CD4-positive, alpha-beta T cell (primary cell): Measurements from ENCODE around the gene RAB25. TPM values are rescaled to one million over a fixed set of nuclear protein-coding genes. Genes with fewer than 3 reads are reported as not detected.

ENCODE experiments used
- ATAC-seq: fragments of 200-7000 bp; cut with Tn5 transposase; one replicate; pipeline ENCODE4 v1.10.0; 2022; ENCODE audit warnings: mild to moderate bottlenecking; ENCODE audit not compliant: poor library complexity
- CTCF ChIA-PET: fragments of 350-600 bp; sonication (Branson Sonifier 250); formaldehyde crosslinking; loops from one replicate; lab custom pipeline; 2021; ENCODE audit warnings: antibody characterized with exemption, inconsistent platforms; lab: Charles Lee
- POLR2A ChIA-PET: fragments of 350-600 bp; sonication (Branson Sonifier 250); formaldehyde crosslinking; loops from one replicate; lab custom pipeline; 2021; ENCODE audit warnings: antibody characterized with exemption, inconsistent platforms; lab: Charles Lee
- DNase-seq, 14 experiments: peaks; one replicate each; pipeline ENCODE4 v3.0.0-alpha.2; 2013 to 2020; ENCODE audit warnings: mixed read lengths in 2 of 14
- H3K27ac ChIP-seq, 2 donors: one replicate each; pipeline versions ENCODE4 v1.5.1 to v1.7.0; 2013; ENCODE audit warnings: low read length in 2 of 2, low read depth in 1 of 2, mild to moderate bottlenecking in 1 of 2
- H3K27me3 ChIP-seq, 2 experiments: 1 replicate in 1 of 2; 2 replicates in 1 of 2; pipeline versions ENCODE4 v1.6.1 to v1.7.0; 2013; ENCODE audit warnings: low read length in 2 of 2, control low read depth in 1 of 2, mild to moderate bottlenecking in 1 of 2, moderate library complexity in 1 of 2; ENCODE audit not compliant: insufficient read depth in 2 of 2, control insufficient read depth in 1 of 2
- H3K36me3 ChIP-seq: one replicate; pipeline ENCODE4 v1.6.1; 2013; ENCODE audit warnings: low read length, control low read depth; ENCODE audit not compliant: insufficient read depth
- H3K4me1 ChIP-seq: one replicate; pipeline ENCODE4 v1.6.1; 2013; ENCODE audit warnings: low read length, control low read depth; ENCODE audit not compliant: insufficient read depth
- H3K4me3 ChIP-seq: one replicate; pipeline ENCODE4 v1.5.1; 2013; ENCODE audit warnings: mild to moderate bottlenecking, low read length, moderate library complexity
- H3K9me3 ChIP-seq, 2 experiments: 1 replicate in 1 of 2; 2 replicates in 1 of 2; pipeline versions ENCODE4 v1.6.1 to v1.7.0; 2013; ENCODE audit warnings: low read length in 2 of 2, mild to moderate bottlenecking in 2 of 2, control low read depth in 1 of 2, moderate library complexity in 1 of 2; ENCODE audit not compliant: control insufficient read depth in 1 of 2, insufficient read depth in 1 of 2
- H3K27ac Mint-ChIP-seq: one replicate; pipeline ENCODE4 v1.8.0; 2020; ENCODE audit warnings: mixed read lengths
- H3K27me3 Mint-ChIP-seq: one replicate; pipeline ENCODE4 v1.8.0; 2021; ENCODE audit warnings: mixed read lengths
- H3K36me3 Mint-ChIP-seq: one replicate; pipeline ENCODE4 v1.8.0; 2021; ENCODE audit warnings: low read depth, mixed read lengths
- H3K4me1 Mint-ChIP-seq: one replicate; pipeline ENCODE4 v1.8.0; 2021; ENCODE audit warnings: low read depth, mixed read lengths
- H3K4me3 Mint-ChIP-seq: one replicate; pipeline ENCODE4 v1.8.0; 2020; ENCODE audit warnings: mild to moderate bottlenecking, mixed read lengths
- H3K9me3 Mint-ChIP-seq: one replicate; pipeline ENCODE4 v1.8.0; 2020; ENCODE audit warnings: mixed read lengths
- intact Hi-C, 2 experiments: fragments of 100-400 bp; cut with DNase I in 1 of 2; cut with micrococcal nuclease in 1 of 2; formaldehyde crosslinking; loops; one replicate each; pipeline versions ENCODE4 v1.15.1 to v1.9.0; 2023 to 2025; cut with DNase I, micrococcal nuclease
- total RNA-seq, 174 experiments: library from RNA in 2 of 174; stranded (reverse) in 2 of 174; gene quantifications; one replicate each; pipeline ENCODE4 v1.2.3 and lab custom pipeline; 2021 to 2026
- TF ChIP-seq, protein P1 (sequence below): fragments of 200-600 bp; IDR thresholded peaks from one replicate; pipeline ENCODE4 v1.8.0; 2022; ENCODE audit warnings: antibody characterized with exemption, mild to moderate bottlenecking

Gene RAB25
- total RNA-seq, 2 experiments from 2014 or later, result 0.58 to 1.3 TPM

DNA sequence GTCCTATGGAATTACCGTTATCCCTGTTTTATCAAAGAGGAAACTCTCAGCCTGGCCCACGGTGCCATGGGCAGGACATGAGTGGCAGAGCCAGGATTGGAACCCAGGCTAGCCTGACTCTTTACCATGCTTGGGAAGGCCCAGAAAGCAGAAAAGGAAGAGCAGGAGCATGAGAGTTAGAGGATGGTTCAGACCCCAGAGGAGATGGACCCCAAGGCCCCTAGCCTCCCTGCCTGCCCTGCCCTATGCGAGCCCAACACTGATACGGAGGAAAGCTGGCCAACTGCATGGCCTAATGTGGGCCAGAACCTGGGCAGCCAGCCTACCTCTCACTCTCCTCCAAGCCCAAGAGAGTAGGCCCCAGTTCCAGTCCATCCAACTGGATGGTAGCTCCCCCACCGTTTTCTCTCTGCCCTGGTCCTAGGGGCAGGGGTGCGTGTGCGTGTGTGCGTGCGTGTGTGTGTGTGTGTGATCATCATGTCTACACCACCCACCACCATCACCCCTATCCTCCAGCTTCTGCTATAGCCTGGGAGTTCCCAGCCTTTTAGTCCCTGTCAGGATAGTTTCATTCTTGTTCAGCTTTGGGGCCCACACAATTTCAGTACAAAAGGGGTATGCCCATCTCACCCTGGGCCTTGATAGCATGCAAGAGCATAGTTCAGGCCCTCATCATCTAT is 36.7 kb downstream of the RAB25 start:
- TF ChIP-seq, protein P1, sequence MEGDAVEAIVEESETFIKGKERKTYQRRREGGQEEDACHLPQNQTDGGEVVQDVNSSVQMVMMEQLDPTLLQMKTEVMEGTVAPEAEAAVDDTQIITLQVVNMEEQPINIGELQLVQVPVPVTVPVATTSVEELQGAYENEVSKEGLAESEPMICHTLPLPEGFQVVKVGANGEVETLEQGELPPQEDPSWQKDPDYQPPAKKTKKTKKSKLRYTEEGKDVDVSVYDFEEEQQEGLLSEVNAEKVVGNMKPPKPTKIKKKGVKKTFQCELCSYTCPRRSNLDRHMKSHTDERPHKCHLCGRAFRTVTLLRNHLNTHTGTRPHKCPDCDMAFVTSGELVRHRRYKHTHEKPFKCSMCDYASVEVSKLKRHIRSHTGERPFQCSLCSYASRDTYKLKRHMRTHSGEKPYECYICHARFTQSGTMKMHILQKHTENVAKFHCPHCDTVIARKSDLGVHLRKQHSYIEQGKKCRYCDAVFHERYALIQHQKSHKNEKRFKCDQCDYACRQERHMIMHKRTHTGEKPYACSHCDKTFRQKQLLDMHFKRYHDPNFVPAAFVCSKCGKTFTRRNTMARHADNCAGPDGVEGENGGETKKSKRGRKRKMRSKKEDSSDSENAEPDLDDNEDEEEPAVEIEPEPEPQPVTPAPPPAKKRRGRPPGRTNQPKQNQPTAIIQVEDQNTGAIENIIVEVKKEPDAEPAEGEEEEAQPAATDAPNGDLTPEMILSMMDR, result no peak

DNA sequence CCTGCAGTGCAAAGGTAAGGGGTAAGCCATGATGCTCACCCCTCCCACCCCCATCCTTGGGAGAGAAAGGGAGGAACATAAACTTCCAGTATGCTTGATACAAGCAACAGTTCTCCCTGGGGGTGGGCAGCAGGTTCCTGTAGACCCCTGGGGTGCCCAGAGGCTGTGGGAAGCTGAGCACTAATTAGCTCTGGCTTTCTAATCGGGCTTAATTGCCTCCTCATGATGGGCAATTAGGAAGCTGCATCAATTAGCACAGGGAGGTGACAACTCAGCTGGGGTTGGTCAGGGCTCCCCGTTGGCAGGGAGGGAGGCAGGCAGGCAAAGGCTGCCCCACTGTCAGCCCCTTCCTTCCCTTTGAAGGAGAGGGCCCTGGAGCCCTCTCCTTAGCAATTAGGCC is 37.8 kb downstream of the RAB25 start:
- DNase-seq, result no peak
- TF ChIP-seq, protein P1, result no peak
- peaks cover 2% of the 10 kb centered on the region for H3K27me3 Mint-ChIP-seq
- H3K4me3 Mint-ChIP-seq, result no peak overlapping the region
- Histone ChIP-seq H3K36me3 (no peaks in the 10 kb centered on the region), H3K4me3 (no peak overlapping the region), H3K27me3 (no peaks in the 10 kb centered on the region), H3K4me1 (peaks cover 56% of the 10 kb centered on the region), H3K27ac (peak overlapping the region in 1 of 2 donors; percentile 30), H3K9me3 (no peaks in the 10 kb centered on the region)
- peak overlapping the region; percentile 82 for H3K27ac Mint-ChIP-seq
- no peaks in the 10 kb centered on the region for H3K36me3 Mint-ChIP-seq
- POLR2A ChIA-PET, result interaction anchor here (1.5 to 4.3 kb wide), 3 partner anchors 16 to 30 kb away, joined by 8 to 23 read pairs (median 8); partner anchors contain the start of gene LMNA
- intact Hi-C loops, result no loop called here
- ATAC-seq, result no peak
- CTCF ChIA-PET, result interaction anchor here (6.8 kb wide), 1 partner anchor 30 kb away, joined by 194 read pairs; no protein-coding TSS in a partner anchor
- H3K4me1 Mint-ChIP-seq, result peaks cover 45% of the 10 kb centered on the region
- no peaks in the 10 kb centered on the region for H3K9me3 Mint-ChIP-seq

More for the DNA sequence above, 36.7 kb downstream of the RAB25 start:
- DNase-seq, result peak in 2 of 14 experiments; percentile 56 to 62
- Mint-ChIP-seq H3K4me1 (peaks cover 39% of the 10 kb centered on the region), H3K4me3 (no peak overlapping the region), H3K27me3 (peaks cover 4% of the 10 kb centered on the region), H3K9me3 (no peaks in the 10 kb centered on the region), H3K36me3 (no peaks in the 10 kb centered on the region), H3K27ac (peak overlapping the region; percentile 82)
- H3K4me1 ChIP-seq, result peaks cover 44% of the 10 kb centered on the region
- H3K27me3 ChIP-seq, result no peaks in the 10 kb centered on the region
- H3K36me3 ChIP-seq, result no peaks in the 10 kb centered on the region
- no peak overlapping the region for H3K4me3 ChIP-seq
- POLR2A ChIA-PET, result interaction anchor here (0.9 to 4.3 kb wide), 6 partner anchors 9 to 128 kb away, joined by 3 to 23 read pairs (median 7); partner anchors contain the start of genes LMNA and PMF1
- CTCF ChIA-PET, result interaction anchor here (0.8 to 6.8 kb wide), 18 partner anchors 9 to 127 kb away, joined by 3 to 194 read pairs (median 10); partner anchors contain the start of genes ARHGEF2, LMNA, MEX3A and PMF1
- peak overlapping the region; percentile 51 to 89 for H3K27ac ChIP-seq
- no peaks in the 10 kb centered on the region for H3K9me3 ChIP-seq
- intact Hi-C loops, result loop anchor here (1.0 kb wide), 2 partner anchors 9 to 30 kb away; no protein-coding TSS in a partner anchor
- ATAC-seq, result no peak

- Histone ChIP-seq H3K4me3 (no peak overlapping the region), H3K4me1 (peaks cover 61% of the 10 kb centered on the region), H3K27ac (no peak overlapping the region), H3K27me3 (no peaks in the 10 kb centered on the region), H3K36me3 (no peaks in the 10 kb centered on the region), H3K9me3 (no peaks in the 10 kb centered on the region)
- H3K27me3 Mint-ChIP-seq, result no peaks in the 10 kb centered on the region
- no peaks in the 10 kb centered on the region for H3K9me3 Mint-ChIP-seq
- ATAC-seq, result no peak
- no peaks in the 10 kb centered on the region for H3K36me3 Mint-ChIP-seq
- H3K4me3 Mint-ChIP-seq, result no peak overlapping the region
- no peak overlapping the region for H3K27ac Mint-ChIP-seq
- DNase-seq, result no peak
- intact Hi-C loops, result no loop called here
- POLR2A ChIA-PET, result interaction anchor here (1.5 to 4.3 kb wide), 3 partner anchors 16 to 29 kb away, joined by 8 to 23 read pairs (median 8); partner anchors contain the start of gene LMNA
- CTCF ChIA-PET, result interaction anchor here (1.0 to 6.8 kb wide), 3 partner anchors 30 to 126 kb away, joined by 3 to 194 read pairs (median 4); no protein-coding TSS in a partner anchor
- TF ChIP-seq, protein P1, result no peak
- peaks cover 50% of the 10 kb centered on the region for H3K4me1 Mint-ChIP-seq
Observed at GRCh38 chr1:156099282-156099681, 38.3 kb downstream of the RAB25 start.
